ENCODE measurements around the gene FAM236A. TPM values are rescaled to one million over a fixed set of nuclear protein-coding genes. Genes with fewer than 3 reads are reported as not detected.
"Not testable (repeated sequence)": the region's sequence is repeated elsewhere in the genome, so short reads cannot be mapped to it uniquely, and the experiment has no call there.

FAM236A gene
- not detected for polyA plus RNA-seq (2012; ENCODE audit: insufficient read length, low read depth)

GRCh38 chrX:72937906-72938305 lies at the start of gene FAM236A:
TSS of gene FAM236A (plus strand) at chrX:72938206. CDS start at chrX:72938263, 57 bp downstream.
- not testable (repeated sequence) for TF ChIP-seq TAF1 (IDR thresholded peaks at IDR 0.05; ENCODE audit: borderline replicate concordance, insufficient read depth, low read length); POLR2AphosphoS5 (IDR thresholded peaks at IDR 0.05; ENCODE audit: low read depth, low read length)
- TF ChIP-seq, protein P1, sequence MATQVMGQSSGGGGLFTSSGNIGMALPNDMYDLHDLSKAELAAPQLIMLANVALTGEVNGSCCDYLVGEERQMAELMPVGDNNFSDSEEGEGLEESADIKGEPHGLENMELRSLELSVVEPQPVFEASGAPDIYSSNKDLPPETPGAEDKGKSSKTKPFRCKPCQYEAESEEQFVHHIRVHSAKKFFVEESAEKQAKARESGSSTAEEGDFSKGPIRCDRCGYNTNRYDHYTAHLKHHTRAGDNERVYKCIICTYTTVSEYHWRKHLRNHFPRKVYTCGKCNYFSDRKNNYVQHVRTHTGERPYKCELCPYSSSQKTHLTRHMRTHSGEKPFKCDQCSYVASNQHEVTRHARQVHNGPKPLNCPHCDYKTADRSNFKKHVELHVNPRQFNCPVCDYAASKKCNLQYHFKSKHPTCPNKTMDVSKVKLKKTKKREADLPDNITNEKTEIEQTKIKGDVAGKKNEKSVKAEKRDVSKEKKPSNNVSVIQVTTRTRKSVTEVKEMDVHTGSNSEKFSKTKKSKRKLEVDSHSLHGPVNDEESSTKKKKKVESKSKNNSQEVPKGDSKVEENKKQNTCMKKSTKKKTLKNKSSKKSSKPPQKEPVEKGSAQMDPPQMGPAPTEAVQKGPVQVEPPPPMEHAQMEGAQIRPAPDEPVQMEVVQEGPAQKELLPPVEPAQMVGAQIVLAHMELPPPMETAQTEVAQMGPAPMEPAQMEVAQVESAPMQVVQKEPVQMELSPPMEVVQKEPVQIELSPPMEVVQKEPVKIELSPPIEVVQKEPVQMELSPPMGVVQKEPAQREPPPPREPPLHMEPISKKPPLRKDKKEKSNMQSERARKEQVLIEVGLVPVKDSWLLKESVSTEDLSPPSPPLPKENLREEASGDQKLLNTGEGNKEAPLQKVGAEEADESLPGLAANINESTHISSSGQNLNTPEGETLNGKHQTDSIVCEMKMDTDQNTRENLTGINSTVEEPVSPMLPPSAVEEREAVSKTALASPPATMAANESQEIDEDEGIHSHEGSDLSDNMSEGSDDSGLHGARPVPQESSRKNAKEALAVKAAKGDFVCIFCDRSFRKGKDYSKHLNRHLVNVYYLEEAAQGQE (IDR thresholded peaks at IDR 0.05; ENCODE audit: insufficient read depth in 1 of 2, low read depth in 2 of 2, low read length in 2 of 2), result not testable (repeated sequence)

DNA sequence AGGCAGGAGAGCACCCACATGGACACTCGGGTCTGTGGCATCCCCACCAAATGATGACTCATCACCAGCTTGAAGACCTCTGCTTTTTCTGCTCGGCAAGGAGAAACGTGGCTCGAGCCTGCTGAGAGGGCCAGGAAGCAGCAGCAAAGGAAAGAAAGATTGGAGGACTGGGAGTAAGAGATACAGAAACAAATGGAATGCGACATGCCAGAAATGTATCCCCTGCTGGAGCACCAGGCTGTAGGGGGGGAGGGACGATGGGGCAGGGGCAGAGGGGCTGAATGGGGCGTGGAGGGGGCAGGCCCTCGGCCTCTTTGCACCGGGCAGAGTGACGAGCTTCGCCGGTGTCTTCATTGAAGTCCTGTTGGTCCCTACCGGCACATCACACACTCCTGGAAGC lies 25.7 kb upstream of the FAM236A start, which contains the start of gene FAM236C:
TSS of gene FAM236C (plus strand) at position 301 of the 400 bp plus-strand sequence. CDS start 100 bp downstream, outside the sequence.
- TF ChIP-seq, protein P1 (IDR thresholded peaks at IDR 0.05; ENCODE audit: insufficient read depth in 1 of 2, low read depth in 2 of 2, low read length in 2 of 2), result not testable (repeated sequence)
- not testable (repeated sequence) for TF ChIP-seq TAF1 (IDR thresholded peaks at IDR 0.05; ENCODE audit: borderline replicate concordance, insufficient read depth, low read length); FOXP2 (optimal IDR thresholded peaks at IDR 0.05; ENCODE audit: borderline replicate concordance, extremely low read depth, extremely low read length, insufficient read depth)

GRCh38 chrX:72943819-72944169 lies 5.8 kb downstream of the FAM236A start, which contains the start of gene DMRTC1:
TSS of gene DMRTC1 (minus strand) at chrX:72943837. CDS start at chrX:72875694, 68,143 bp downstream.
- TF ChIP-seq SIN3A, TAF1 (IDR thresholded peaks at IDR 0.05; ENCODE audit: borderline replicate concordance, insufficient read depth, low read length): not testable (repeated sequence)
- TF ChIP-seq, protein P1 (IDR thresholded peaks at IDR 0.05; ENCODE audit: insufficient read depth in 1 of 2, low read depth in 2 of 2, low read length in 2 of 2), result not testable (repeated sequence)

All from PFSK-1 (cell line).